Stimulated activated CD8-positive, alpha-beta memory T cell treated with anti-CD3 and anti-CD28 coated beads, Interleukin-15, amount 100 ng/mL, for 4 hours (primary cell): ENCODE measurements around the gene SLC12A9.
"Not testable (repeated sequence)": the region's sequence is repeated elsewhere in the genome, so short reads cannot be mapped to it uniquely, and the experiment has no call there.

ENCODE experiments used
- DNase-seq, 2 donors: peaks; one replicate each; pipeline ENCODE4 v3.0.0-alpha.2; 2020; ENCODE audit warnings: low read depth in 2 of 2

The SLC12A9 gene

DNA sequence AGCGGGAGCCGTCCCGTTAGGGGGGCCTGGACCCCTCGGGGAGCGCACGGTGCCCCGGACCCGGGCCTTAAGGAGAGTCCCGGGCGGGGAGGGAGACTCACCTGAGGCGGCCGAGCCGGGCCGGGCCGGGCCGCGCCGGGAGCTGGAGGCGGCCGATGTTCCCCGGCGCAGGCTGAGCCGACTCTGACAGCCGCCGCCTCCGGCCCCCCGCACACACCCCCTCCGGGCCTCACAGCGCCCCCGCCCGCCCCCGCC lies 43.1 kb downstream of the SLC12A9 start, which contains the start of gene ACHE:
TSS of gene ACHE (minus strand) at position 188 of the 255 bp plus-strand sequence. CDS start 1,656 bp downstream, outside the sequence.
- no peak for DNase-seq

DNA sequence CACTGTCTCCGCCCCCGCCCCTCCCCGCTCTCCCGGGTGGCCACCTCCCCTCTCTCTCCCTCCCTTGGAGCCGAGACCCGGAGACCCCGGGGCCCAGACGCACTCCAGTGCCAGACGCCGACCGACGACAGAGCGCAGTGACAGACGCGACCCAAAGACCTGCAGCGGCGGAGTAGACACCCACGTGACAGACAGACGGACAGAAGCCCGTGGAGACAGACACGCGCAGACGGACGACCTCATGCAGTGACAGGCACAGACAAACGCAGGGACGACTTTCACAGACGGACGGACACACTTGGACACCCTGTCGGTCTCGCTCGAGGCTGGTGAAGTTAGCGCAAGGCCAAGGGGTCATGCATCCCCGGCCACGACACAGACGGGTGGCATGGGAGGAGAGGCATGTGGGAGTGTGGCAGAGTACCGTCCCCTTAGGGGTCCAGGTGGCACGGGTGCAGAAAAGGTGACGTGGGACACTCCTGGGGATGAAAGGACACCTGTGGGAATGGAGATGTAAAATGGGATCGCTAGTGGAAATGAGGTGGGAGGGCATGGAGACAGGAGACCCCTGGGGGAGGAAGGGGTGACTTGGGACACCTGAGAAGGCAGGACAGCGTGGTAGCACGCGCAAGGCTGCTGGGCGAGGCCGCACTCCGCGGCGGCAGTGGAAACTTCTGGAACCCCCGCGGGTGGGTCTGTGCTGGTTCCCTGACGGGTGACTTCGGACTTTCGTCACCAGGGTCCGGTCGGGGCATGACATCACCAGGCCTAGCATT lies 43.6 kb downstream of the SLC12A9 start:
- no peak for DNase-seq

DNA sequence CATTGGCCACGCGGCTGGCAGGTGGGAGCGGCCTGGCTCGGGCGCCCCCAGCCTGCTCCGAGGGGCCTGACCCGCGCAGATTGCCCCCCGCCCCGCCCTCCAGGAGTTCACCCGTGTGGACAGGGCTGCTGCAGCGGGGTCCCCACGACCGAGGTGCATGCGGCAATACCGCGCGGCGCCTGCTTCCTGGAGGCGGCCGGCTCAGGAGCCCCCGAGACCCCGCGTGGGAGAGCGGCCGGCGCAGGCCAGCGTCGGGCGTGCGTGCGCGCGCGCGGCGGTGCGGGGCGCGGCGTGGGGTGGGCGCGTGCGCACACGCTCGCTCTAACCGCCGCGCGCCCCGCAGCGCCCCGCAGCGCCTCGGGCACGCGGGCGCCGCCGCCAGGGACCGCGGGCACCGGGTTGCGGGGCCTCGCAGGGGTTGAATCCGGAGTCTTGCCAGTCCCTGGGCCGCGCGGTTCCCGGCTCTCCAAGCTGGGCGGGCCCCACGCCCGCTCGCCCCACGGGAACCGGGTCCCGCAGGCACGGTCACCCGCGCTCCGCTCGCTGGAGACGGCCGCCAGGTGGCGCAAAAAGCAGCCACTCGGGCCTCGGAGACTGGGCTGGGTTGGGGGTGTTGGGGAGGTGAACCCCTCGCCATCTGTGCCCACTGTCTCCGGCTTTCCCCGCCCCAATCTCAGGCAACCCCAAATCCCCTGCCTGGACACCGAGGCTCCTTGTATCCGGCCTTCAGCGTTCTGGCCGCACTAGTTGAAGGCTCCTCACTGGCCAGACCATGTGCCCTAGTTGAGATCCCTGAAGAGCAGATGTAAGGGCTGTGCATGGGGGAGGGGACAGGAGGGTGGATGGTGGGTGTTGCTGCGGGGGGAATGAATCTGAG lies 44.5 kb downstream of the SLC12A9 start:
- DNase-seq, result peak in 1 of 2 donors; percentile 24

- no peak for DNase-seq
These were observed 45.4 kb downstream of the SLC12A9 start for GRCh38 chr7:100897772-100898454.

- DNase-seq, result no peak
These were observed 46.9 kb downstream of the SLC12A9 start for GRCh38 chr7:100899432-100899831.

GRCh38 chr7:100900978-100901377 lies 48.5 kb downstream of the SLC12A9 start:
- no peak for DNase-seq

GRCh38 chr7:100901921-100902332 lies 49.4 kb downstream of the SLC12A9 start:
- DNase-seq, result no peak

- no peak for DNase-seq
These were observed 50.1 kb downstream of the SLC12A9 start for GRCh38 chr7:100902638-100903037.

GRCh38 chr7:100908512-100908911 lies 56.0 kb downstream of the SLC12A9 start:
- DNase-seq, result no peak

DNA sequence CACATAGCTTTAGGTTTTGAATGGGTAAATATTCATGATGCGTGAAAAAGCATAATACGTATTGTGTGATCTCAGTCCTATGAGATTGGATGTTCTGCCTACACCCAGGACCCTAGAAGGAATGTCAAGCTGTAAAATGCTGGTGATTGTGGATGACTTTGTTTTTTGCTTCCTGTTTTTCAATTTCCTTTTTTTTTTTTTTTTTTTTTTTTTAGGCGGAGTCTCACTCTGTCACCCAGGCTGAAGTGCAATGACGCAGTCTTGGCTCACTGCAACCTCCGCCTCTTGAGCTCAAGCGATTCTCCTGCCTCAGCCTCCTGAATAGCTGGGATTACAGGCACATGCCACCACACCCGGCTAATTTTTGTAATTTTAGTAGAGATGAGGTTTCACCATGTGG lies 57.9 kb downstream of the SLC12A9 start:
- not testable (repeated sequence) for DNase-seq

GRCh38 chr7:100911484-100911883 lies 59.0 kb downstream of the SLC12A9 start:
- DNase-seq, result no peak

DNA sequence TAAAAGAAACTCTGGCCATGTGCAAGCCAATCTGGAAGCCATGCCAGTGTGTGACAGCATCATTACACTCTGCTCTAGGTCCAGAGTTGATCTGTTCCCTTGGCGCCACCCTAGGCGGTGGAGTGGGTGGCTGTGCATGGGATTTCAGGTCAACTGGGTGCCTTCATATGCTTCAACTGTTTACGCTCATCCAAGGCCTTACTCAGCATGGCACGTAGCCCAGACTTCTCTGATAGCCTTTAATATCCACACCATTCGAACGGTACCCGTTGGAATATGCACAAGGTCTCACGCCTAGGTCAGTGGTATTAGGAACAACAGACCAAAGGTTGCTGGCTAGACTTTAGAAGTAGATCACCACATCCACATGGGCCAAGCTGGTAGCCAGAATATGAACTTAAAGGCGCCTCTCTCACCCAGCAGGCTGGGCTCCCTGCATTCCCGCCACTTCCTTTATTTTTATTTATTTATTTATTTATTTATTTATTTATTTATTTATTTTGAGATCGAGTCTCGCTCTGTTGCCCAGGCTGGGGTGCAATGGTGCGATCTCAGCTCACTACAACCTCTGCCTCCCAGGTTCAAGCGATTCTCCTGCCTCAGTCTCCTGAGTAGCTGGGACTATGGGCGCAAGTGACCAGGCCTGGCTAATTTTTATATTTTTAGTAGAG lies 61.8 kb downstream of the SLC12A9 start:
- no peak for DNase-seq

DNA sequence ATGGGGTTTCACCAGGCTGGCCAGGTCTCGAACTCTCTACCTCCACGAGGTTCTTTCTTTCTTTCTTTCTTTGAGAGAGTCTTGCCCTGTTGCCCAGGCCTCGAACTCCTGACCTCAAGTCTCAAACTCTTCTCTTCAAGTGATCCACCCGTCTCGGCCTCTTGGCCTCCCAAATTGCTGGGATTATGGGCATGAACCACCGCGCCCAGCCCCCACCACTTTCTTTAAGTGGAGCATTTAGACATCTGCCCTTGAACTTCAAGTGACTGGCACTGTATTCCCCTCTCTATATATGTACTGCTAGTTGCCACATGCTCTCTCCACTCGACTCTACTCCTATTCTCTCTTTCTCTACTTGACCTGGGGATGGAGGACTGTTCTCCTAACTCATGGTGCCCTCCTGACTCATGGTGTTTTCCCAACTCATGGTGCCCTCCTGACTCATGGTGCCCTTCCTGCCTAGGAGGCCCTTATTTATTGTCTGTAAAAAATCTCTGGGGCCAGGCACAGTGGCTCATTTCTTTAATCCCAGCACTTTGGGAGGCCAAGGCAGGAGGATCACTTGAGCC lies 62.5 kb downstream of the SLC12A9 start:
- no peak for DNase-seq
